ENCODE measurements around the gene DLG2.

GRCh38 chr11:83599066-83599465 lies 2028.1 kb downstream of the DLG2 start:
- TF ChIP-seq CTCF (IDR thresholded peaks at IDR 0.05) (no peak), POLR2A (IDR thresholded peaks at IDR 0.05) (no peak)
